Ishikawa (cell line): ENCODE results near the gene GRID2IP.

Experiments used
- CEBPB ChIP-seq: IDR thresholded peaks from 2 replicates; pipeline ENCODE4 v1.6.1; 2012
- REST ChIP-seq: IDR thresholded peaks from 2 replicates; pipeline ENCODE4 v1.6.1; 2012; ENCODE audit warnings: low read depth, mild to moderate bottlenecking

- TF ChIP-seq CEBPB (no peak), REST (no peak)
These were observed 39.4 kb upstream of the GRID2IP start for GRCh38 chr7:6590645-6591110.
